HepG2 (cell line): ENCODE results near the gene ZNF48. TPM values are rescaled to one million over a fixed set of nuclear protein-coding genes. Genes with fewer than 3 reads are reported as not detected.

Source experiments
- ARID2 ChIP-seq: sonication (generic); formaldehyde crosslinking; IDR thresholded peaks from 2 replicates; pipeline ENCODE4 v1.8.1; 2022; ENCODE audit warnings: mild to moderate bottlenecking, missing genetic modification reagents, borderline replicate concordance
- CHD2 ChIP-seq: IDR thresholded peaks from 2 replicates; pipeline ENCODE4 v1.6.1; 2011; ENCODE audit warnings: low read depth, low read length, improper control_type of control experiment
- HMGXB4 ChIP-seq, 2 experiments: sonication (generic) in 1 of 2; formaldehyde crosslinking in 1 of 2; IDR thresholded peaks; 2 replicates each; pipeline versions ENCODE4 v1.4.0 to v1.6.1; 2018 to 2020; ENCODE audit warnings: missing genetic modification reagents in 2 of 2, borderline replicate concordance in 1 of 2, low read depth in 1 of 2, mild to moderate bottlenecking in 1 of 2, missing biosample characterization in 1 of 2
- JUND ChIP-seq: sonication (generic); formaldehyde crosslinking; IDR thresholded peaks from 2 replicates; pipeline ENCODE4 v1.8.0; 2022; ENCODE audit warnings: mild to moderate bottlenecking, missing genetic modification reagents
- SNRNP70 ChIP-seq: fragments of 200-400 bp; formaldehyde crosslinking; IDR thresholded peaks from 2 replicates; pipeline ENCODE4 v1.6.1; 2017; ENCODE audit warnings: mild to moderate bottlenecking, low read depth, low read length, moderate library complexity
- SRY ChIP-seq: sonication (generic); formaldehyde crosslinking; IDR thresholded peaks from 2 replicates; pipeline ENCODE4 v1.8.0; 2022; ENCODE audit warnings: mild to moderate bottlenecking, missing genetic modification reagents
- ZBTB25 ChIP-seq: IDR thresholded peaks from 2 replicates; pipeline ENCODE4 v1.6.1; 2018; ENCODE audit warnings: missing genetic modification reagents
- ZNF354B ChIP-seq: sonication (generic); formaldehyde crosslinking; IDR thresholded peaks from 2 replicates; pipeline ENCODE4 v1.8.0; 2022; ENCODE audit warnings: mild to moderate bottlenecking, missing genetic modification reagents
- ZNF441 ChIP-seq: sonication (generic); formaldehyde crosslinking; IDR thresholded peaks from 2 replicates; pipeline ENCODE4 v1.7.0; 2021; ENCODE audit warnings: missing genetic modification reagents, borderline replicate concordance
- ZUFSP ChIP-seq: sonication (generic); formaldehyde crosslinking; IDR thresholded peaks from 2 replicates; pipeline ENCODE4 v1.9.0; 2021; ENCODE audit warnings: missing genetic modification reagents, mild to moderate bottlenecking, borderline replicate concordance
- polyA plus RNA-seq, 8 experiments: library from polyadenylated mRNA; depleted of rRNA in 3 of 8; stranded (reverse) in 7 of 8; unstranded in 1 of 8; fragments of >200 nt; fragmentation: Illumina TruSeq in 4 of 8; extraction: Trizol in 4 of 8; gene quantifications; 2 replicates each; pipeline versions ENCODE4 v1.2.1 to v1.2.3, GENCODE V29; 2011 to 2016; ENCODE audit warnings: low read depth in 4 of 8, missing spikeins in 1 of 8, mixed read lengths in 1 of 8; ENCODE audit not compliant: insufficient read depth in 1 of 8
- total RNA-seq, 5 experiments: library from RNA; depleted of rRNA; stranded (reverse); fragments of >200 nt; fragmentation: Illumina TruSeq; extraction: Trizol; gene quantifications; 2 replicates each; pipeline ENCODE4 v1.2.3, GENCODE V29; 2016; ENCODE audit warnings: low read depth in 1 of 5

The ZNF48 gene
- total and polyA plus RNA-seq, 2 of the 13 experiments (the other 11 are each of a cell fraction or from before 2014, with no cell fraction given): 9.9 to 12.3 TPM

DNA sequence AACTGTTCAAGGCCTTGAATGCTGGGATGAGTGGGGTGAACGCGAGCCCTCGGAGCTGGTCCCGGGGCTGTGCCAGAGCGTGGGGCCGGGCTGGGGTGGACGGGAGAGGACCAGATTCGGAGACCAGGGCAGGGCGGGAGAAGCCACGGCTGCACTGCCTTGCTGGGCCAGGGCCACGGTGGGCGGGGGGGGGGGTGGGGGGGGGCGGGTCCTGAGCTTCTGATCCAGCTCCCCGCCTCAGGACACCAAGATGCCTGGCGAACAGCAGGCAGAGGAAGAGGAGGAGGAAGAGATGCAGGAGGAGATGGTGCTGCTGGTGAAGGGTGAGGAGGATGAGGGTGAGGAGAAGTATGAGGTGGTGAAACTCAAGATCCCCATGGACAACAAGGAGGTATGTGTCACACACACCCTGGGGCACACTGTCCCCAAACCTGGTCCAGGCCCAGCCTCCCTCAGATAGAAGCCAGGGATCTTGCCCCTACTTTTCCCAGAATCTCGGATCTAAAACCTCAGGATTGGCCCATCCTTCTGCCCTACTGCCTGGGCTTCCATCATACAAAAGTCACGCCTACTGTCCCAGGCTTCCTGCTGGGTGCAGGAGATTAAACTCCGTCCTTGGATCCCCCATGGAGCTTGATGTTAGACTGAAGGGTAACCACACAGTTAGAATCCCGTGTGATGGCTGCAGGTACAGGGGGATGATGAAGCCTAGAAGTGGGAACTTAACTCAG is 12.7 kb downstream of the ZNF48 start (continued):
- TF ChIP-seq SRY (0 out of 2 replicates have a peak, but pooled peaks have one; percentile 0), HMGXB4 (CRISPR knock-in tag; IDR thresholded peaks at IDR 0.05; ENCODE audit: borderline replicate concordance in 1 of 2, low read depth in 1 of 2) (0 out of 4 replicates have a peak, but pooled peaks of 1 of the 2 experiments have one; percentile 46), JUND (peak; percentile 56), ZUFSP (CRISPR knock-in tag) (no peak), ZNF354B (0 out of 2 replicates have a peak, but pooled peaks have one; percentile 9), CHD2 (0 out of 2 replicates have a peak, but pooled peaks have one; percentile 9), ZBTB25 (CRISPR knock-in tag) (no peak), SNRNP70 (no peak), ARID2 (CRISPR knock-in tag) (0 out of 2 replicates have a peak, but pooled peaks have one; percentile 22), ZNF441 (CRISPR knock-in tag) (peak; percentile 58; the same call in 1 of the 2 replicates)
- TF ChIP-seq, all 625 proteins: peak for 12
